Ascending aorta (tissue), 2 donors: ENCODE results near the gene STAP2. TPM values are rescaled to one million over a fixed set of nuclear protein-coding genes. Genes with fewer than 3 reads are reported as not detected.
"Not testable (repeated sequence)": the region's sequence is repeated elsewhere in the genome, so short reads cannot be mapped to it uniquely, and the experiment has no call there.

Source experiments
- DNase-seq, 2 donors: peaks; one replicate each; pipeline ENCODE4 v3.0.0-alpha.2; 2019; ENCODE audit warnings: low spot score in 2 of 2
- H3K27ac ChIP-seq, 2 donors: fragments of 200-600 bp; sonication (generic); one replicate each; pipeline ENCODE4 v1.5.1; 2016 to 2017; ENCODE audit warnings: mild to moderate bottlenecking in 1 of 2
- H3K27me3 ChIP-seq: fragments of 200-600 bp; sonication (generic); one replicate; pipeline ENCODE4 v1.5.1; 2017
- H3K36me3 ChIP-seq, 2 donors: fragments of 200-600 bp; sonication (generic); one replicate each; pipeline ENCODE4 v1.5.1; 2016
- H3K4me1 ChIP-seq, 2 donors: fragments of 200-600 bp; sonication (generic); one replicate each; pipeline ENCODE4 v1.5.1; 2016 to 2017; ENCODE audit warnings: mild to moderate bottlenecking in 1 of 2
- H3K4me3 ChIP-seq, 2 donors: fragments of 200-600 bp; sonication (generic); one replicate each; pipeline ENCODE4 v1.5.1; 2016 to 2017; ENCODE audit warnings: mild to moderate bottlenecking in 1 of 2
- H3K9me3 ChIP-seq, 2 donors: fragments of 200-600 bp; sonication (generic); one replicate each; pipeline ENCODE4 v1.5.1; 2016
- CTCF ChIP-seq, 3 experiments: fragments of 200-600 bp in 2 of 3; fragments of 450-650 bp in 1 of 3; sonication (generic) in 2 of 3; IDR thresholded peaks; one replicate each; pipeline ENCODE4 v1.5.1; 2016 to 2019; ENCODE audit warnings: antibody characterized with exemption in 3 of 3, mild to moderate bottlenecking in 1 of 3, moderate library complexity in 1 of 3
- intact Hi-C: fragments of 100-400 bp; cut with DNase I; formaldehyde crosslinking; loops from one replicate; pipeline ENCODE4 v1.15.1; 2023
- total RNA-seq: library from RNA; depleted of rRNA; stranded (reverse); fragments of >200 nt; gene quantifications from one replicate; pipeline ENCODE4 v1.1.0, GENCODE V29; 2016

The STAP2 gene
- total RNA-seq, 1 donor from 2014 or later: 6.6 TPM

GRCh38 chr19:4352701-4353121 lies 14.1 kb upstream of the STAP2 start:
- Histone ChIP-seq H3K4me3 (no peak overlapping the region), H3K4me1 (no peaks in the 10 kb centered on the region), H3K9me3 (no peaks in the 10 kb centered on the region), H3K27ac (no peak overlapping the region), H3K36me3 (peaks cover 0 to 4% of the 10 kb centered on the region in 2 donors), H3K27me3 (no peaks in the 10 kb centered on the region)
- intact Hi-C loops: loop anchor here (5.0 kb wide), 1 partner anchor 85 kb away; no protein-coding TSS in a partner anchor
- no peak for DNase-seq
- TF ChIP-seq CTCF (IDR thresholded peaks at IDR 0.05): peak; percentile 42 to 93 (median 60)

- intact Hi-C loops: loop anchor here (5.0 kb wide), 1 partner anchor 83 kb away; no protein-coding TSS in a partner anchor
- TF ChIP-seq CTCF (IDR thresholded peaks at IDR 0.05): no peak
- Histone ChIP-seq H3K9me3 (no peaks in the 10 kb centered on the region), H3K4me1 (no peaks in the 10 kb centered on the region), H3K36me3 (no peaks in the 10 kb centered on the region), H3K27me3 (no peaks in the 10 kb centered on the region), H3K27ac (no peak overlapping the region), H3K4me3 (no peak overlapping the region)
- DNase-seq: no peak
Measured at GRCh38 chr19:4350726-4351125, 12.1 kb upstream of the STAP2 start.

GRCh38 chr19:4350111-4350510 lies 11.5 kb upstream of the STAP2 start:
- no peak for DNase-seq
- no peaks in the 10 kb centered on the region for H3K36me3 ChIP-seq
- H3K9me3 ChIP-seq: no peaks in the 10 kb centered on the region
- no peak for TF ChIP-seq CTCF (IDR thresholded peaks at IDR 0.05)
- H3K27ac ChIP-seq: no peak overlapping the region
- intact Hi-C loops: loop anchor here (5.0 kb wide), 1 partner anchor 83 kb away; no protein-coding TSS in a partner anchor
- H3K4me1 ChIP-seq: no peaks in the 10 kb centered on the region
- H3K27me3 ChIP-seq: no peaks in the 10 kb centered on the region
- no peak overlapping the region for H3K4me3 ChIP-seq

GRCh38 chr19:4349225-4349624 lies 10.6 kb upstream of the STAP2 start:
- H3K4me1 ChIP-seq, H3K9me3 ChIP-seq, intact Hi-C loops, DNase-seq, H3K27ac ChIP-seq, H3K27me3 ChIP-seq, H3K36me3 ChIP-seq, H3K4me3 ChIP-seq: not testable (repeated sequence)

GRCh38 chr19:4347521-4347920 lies 8.9 kb upstream of the STAP2 start:
- Histone ChIP-seq H3K27me3 (no peaks in the 10 kb centered on the region), H3K27ac (no peak overlapping the region), H3K36me3 (no peaks in the 10 kb centered on the region), H3K4me1 (peaks cover 3 to 5% of the 10 kb centered on the region in 2 donors), H3K4me3 (no peak overlapping the region), H3K9me3 (no peaks in the 10 kb centered on the region)
- intact Hi-C loops: no loop called here
- DNase-seq: no peak
- no peak for TF ChIP-seq CTCF (IDR thresholded peaks at IDR 0.05)

GRCh38 chr19:4346020-4346383 lies 7.4 kb upstream of the STAP2 start:
- no peak for DNase-seq
- no peak for TF ChIP-seq CTCF (IDR thresholded peaks at IDR 0.05)
- Histone ChIP-seq H3K4me1 (peaks cover 3 to 8% of the 10 kb centered on the region in 2 donors), H3K4me3 (no peak overlapping the region), H3K27ac (no peak overlapping the region), H3K9me3 (no peaks in the 10 kb centered on the region), H3K27me3 (no peaks in the 10 kb centered on the region), H3K36me3 (no peaks in the 10 kb centered on the region)
- intact Hi-C loops: no loop called here
